GM10266 (cell line): Measurements from ENCODE around the gene MYRIP.
"Not testable (repeated sequence)": the region's sequence is repeated elsewhere in the genome, so short reads cannot be mapped to it uniquely, and the experiment has no call there.

Experiments used
- DNase-seq: peaks from one replicate; pipeline ENCODE4 v3.0.0; 2012; ENCODE audit errors: extremely low spot score
- TF ChIP-seq, protein P1 (sequence below): IDR thresholded peaks from 2 replicates; pipeline ENCODE4 v1.5.1; 2012; ENCODE audit warnings: mild to moderate bottlenecking, low read depth; ENCODE audit not compliant: control insufficient read depth, insufficient read depth; ENCODE audit errors: missing control alignments

Gene MYRIP

DNA sequence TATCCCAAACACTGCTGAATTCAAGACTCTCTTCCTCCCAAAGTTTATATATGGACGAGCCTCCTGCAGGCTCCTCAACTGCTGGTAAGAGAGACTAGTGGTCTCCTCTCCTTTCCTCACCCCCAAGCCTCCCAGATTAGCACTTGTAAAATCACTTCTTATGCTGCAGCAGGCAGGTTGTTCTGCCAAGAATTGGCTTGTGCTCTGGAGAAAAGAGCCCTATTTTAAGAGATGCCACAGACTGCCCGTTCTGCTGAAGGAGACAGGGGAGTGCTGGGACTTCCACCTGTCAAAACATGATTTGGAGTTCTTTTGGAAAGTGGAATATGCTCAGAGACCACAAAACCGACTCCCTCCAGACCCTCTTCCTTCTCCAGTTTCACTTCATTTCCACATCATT, 269.2 kb downstream of the MYRIP start:
- TF ChIP-seq, protein P1, sequence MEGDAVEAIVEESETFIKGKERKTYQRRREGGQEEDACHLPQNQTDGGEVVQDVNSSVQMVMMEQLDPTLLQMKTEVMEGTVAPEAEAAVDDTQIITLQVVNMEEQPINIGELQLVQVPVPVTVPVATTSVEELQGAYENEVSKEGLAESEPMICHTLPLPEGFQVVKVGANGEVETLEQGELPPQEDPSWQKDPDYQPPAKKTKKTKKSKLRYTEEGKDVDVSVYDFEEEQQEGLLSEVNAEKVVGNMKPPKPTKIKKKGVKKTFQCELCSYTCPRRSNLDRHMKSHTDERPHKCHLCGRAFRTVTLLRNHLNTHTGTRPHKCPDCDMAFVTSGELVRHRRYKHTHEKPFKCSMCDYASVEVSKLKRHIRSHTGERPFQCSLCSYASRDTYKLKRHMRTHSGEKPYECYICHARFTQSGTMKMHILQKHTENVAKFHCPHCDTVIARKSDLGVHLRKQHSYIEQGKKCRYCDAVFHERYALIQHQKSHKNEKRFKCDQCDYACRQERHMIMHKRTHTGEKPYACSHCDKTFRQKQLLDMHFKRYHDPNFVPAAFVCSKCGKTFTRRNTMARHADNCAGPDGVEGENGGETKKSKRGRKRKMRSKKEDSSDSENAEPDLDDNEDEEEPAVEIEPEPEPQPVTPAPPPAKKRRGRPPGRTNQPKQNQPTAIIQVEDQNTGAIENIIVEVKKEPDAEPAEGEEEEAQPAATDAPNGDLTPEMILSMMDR, result no peak
- no peak for DNase-seq

DNA sequence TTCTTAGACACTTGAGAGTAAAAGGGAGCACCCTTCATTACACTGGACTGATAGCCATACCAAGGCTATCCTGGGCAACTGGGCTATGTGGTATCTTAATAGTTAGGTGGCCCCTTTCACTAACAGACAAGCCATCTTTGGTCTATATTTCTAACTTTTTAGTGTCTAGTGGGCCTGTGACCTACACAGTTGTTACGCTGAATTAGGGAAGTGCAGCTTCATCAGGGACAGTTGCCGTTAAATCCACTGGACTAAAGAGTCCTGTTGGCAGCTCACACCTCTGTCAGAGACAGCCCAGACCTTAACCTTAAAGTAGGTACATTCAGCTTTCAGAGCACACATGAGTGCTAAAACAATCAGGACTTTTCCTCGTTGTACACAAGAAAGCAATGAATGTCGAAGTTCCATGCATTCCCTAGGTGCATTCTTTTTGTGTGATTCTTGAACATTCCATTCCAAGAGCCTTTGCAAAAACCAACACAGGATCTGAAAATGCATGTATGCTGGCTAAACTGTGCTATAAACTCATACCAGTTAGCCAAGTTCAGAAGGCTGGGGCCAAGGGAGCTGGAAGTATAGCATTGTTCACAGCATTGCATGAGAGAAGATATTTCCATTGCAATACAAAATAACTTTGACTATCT, 269.9 kb downstream of the MYRIP start:
- no peak for DNase-seq
- TF ChIP-seq, protein P1, result no peak

DNA sequence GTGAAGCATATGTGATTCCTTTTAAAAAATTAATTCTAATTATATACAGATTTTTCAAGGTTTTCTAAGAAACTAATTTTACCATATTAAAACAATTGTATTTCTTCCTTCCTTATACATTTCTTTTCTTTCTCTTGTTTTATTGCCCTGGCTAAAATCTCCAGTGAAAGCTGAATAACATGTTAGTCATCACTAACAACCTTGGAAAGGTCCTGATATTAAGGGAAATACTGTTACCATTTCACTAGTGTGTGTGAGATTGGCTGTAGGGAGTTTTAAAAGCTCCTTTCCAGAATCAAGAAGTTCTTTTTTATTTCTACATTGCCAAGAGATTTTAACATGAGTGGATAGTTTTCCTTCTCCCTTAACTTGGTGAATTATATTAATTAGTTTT, 270.4 kb downstream of the MYRIP start:
- TF ChIP-seq, protein P1, result no peak
- DNase-seq, result no peak

DNA sequence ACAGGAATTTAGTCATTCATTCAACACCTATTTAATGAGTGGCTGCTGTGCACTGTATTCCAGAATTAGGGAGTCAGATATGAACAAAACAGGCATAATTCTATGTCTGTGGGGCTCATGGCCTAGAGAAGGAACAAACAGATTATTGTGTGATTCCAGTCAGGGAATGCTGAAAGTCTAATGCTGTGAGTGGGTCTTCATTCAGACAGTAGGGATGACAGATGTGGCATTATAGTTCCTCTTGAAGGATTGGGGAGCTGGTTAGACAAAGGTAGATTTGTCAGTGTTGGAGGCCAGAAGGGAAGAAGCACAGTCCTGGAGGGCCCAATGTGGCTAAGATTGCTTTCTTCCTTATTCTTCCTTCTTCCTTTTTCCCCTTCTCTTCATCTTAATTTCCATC, 273.7 kb downstream of the MYRIP start:
- no peak for DNase-seq
- TF ChIP-seq, protein P1, result no peak

DNA sequence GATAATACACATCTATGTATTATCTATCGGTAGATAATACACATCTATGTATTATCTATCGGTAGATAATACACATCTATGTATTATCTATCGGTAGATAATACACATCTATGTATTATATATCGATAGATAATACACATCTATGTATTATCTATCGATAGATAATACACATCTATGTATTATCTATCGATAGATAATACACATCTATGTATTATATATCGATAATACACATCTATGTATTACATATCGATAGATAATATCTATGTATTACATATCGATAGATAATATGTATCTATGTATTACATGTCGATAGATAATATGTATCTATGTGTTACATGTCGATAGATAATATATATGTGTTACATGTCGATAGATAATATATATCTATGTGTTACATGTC, 275.0 kb downstream of the MYRIP start:
- DNase-seq, result not testable (repeated sequence)

DNA sequence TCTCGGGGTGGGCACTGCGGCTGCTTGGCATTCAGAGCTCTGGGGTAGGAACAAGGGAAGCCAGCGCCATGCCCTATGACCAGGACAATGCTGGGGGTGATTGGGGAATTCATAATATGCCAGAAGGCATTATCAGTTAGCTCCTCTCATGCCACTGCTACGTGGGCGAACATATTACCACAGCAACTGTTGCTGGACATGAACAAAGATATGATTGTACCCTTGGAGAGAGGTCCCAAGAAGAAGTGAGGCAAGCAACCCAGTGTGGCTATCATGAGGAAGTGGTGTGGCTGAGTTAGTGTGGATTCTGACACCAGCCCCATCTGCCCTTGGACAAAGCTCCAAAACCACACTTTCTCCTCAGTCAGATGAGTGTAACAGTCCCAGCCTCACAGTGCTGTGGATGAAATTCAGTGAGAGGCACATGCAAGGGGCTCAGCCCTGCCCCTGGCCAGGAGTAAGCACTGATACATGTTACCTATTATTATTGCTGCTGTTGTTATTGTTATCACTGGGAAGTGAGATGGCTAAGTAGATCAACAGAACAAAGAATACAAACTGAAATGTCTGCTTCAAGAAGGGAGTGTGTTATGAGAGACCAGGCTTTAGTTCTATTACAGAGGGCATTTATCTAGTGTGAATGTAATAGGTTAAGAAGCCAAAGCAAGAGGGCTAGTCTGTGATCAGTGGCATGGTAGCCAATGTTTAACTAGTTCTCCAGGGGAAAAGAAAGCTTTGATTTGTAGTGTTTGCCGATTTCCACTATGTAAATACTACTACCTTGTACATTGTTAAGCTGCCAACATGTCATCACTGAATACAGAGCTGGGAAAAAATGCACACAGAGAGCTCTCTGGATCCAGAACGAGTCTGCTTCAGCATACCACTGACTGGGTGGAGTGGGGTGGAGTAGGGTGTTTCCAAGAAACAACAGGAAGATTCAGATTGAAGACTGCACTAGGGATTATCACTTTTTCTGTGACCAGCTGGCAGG, 277.8 kb downstream of the MYRIP start:
- DNase-seq, result no peak

DNA sequence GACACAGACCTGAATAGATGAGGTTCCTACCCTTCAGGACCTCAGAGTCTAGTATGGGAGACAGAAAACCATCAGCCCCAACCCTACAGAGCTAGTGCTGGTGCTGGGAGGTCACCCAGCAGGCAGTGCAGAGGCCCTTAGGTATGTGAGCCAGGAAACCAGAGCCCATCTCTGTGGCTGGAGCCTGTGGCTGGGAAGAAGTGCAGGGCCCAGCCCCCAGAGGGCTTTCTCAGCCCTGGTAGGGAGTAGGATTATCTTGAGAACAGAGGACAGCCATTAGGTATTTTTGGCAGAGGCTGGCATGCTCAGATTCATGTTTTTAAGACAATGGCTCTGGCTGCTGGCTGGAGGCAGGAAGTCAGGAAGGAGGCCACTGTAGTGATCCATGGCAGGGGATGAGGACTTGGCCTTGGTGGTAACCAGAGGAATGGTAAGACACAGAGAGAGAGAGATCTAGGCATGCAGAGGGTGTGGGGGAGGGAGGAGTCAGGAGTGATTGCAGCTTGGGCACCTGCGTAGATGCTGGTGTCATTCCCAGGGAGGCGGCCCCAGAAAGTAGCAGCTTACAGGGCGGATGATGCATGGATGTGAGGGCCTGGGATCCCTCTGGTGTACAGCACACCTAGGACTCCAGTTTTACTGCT, 279.2 kb downstream of the MYRIP start:
- TF ChIP-seq, protein P1, result no peak
- DNase-seq, result no peak

More for the DNA sequence above, 277.8 kb downstream of the MYRIP start:
- TF ChIP-seq, protein P1, result no peak
